ENCODE results near the gene CDH16.
"Not testable (repeated sequence)": the region's sequence is repeated elsewhere in the genome, so short reads cannot be mapped to it uniquely, and the experiment has no call there.

Gene CDH16

DNA sequence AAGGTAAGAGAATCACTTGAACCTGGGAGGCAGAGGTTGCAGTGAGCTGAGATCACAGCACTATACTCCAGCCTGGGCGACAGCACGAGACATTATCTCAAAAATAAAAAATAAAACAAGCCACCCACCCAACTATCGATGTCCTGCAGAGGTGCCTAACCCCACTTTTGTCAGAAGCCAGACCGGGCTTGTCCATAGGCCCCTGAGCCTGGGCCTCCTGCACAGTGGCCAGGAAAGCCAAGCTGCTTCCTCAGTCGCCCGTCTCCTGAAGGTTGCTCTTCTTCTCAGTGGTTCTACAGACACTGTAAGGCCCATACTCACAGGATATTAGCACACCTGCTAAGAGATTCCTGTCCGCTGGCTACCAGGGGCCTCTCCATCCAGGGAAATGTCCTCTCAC is 27.9 kb upstream of the CDH16 start:
- DNase-seq: no peak

DNA sequence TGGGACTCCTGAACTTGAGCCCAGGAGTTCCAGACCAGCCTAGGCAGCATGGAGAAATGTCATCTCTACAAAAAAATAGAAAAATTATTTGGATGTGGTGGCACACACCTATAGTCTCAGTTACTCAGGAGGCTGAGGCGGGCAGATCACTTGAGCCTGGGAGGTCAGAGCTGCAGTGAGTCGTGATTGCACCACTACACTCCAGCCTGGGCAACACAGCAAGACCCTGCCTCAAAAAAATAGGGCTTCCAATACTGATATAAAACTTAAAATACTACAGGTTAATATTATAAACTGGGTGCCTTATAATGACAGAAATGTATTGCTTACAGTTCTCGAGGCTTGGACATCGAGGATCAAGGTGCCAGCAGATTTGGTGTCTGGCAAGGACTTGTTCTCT is 27.3 kb upstream of the CDH16 start:
- DNase-seq: no peak

DNA sequence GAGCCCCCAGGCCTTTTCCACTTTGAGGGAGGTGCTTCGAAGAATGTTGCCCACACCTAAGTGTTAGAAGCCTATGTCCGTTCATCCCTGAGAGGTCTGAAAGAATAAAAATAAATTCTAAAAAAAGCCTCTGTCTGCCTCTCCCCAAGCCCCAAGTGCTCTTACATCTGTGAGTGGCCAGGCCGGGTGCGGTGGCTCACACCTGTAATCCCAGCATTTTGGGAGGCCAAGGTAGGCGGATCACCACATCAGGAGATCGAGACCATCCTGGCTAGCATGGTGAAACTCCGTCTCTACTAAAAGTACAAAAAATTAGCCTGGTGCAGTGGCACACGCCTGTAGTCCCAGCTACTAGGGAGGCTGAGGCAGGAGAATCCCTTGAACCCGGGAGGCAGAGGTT is 26.3 kb upstream of the CDH16 start:
- not testable (repeated sequence) for DNase-seq

DNA sequence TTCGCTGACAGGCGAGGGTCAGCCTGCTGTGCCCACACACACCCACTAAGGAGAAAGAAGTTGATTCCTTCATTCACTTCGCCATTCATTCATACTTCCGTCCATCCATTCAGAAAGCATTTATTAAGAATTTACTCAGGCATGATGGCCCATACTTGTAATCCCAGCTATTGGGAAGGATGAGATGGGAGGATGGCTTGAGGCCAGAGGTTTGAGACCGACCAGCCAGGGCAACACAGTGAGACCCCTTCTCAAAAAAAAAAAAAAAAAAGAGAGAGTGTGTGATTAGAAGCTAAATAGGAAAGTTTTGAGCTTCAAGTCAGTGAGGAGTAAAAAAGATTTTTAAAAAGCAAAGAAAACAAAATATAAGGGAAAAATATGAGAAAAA is 25.4 kb upstream of the CDH16 start:
- DNase-seq: no peak

DNA sequence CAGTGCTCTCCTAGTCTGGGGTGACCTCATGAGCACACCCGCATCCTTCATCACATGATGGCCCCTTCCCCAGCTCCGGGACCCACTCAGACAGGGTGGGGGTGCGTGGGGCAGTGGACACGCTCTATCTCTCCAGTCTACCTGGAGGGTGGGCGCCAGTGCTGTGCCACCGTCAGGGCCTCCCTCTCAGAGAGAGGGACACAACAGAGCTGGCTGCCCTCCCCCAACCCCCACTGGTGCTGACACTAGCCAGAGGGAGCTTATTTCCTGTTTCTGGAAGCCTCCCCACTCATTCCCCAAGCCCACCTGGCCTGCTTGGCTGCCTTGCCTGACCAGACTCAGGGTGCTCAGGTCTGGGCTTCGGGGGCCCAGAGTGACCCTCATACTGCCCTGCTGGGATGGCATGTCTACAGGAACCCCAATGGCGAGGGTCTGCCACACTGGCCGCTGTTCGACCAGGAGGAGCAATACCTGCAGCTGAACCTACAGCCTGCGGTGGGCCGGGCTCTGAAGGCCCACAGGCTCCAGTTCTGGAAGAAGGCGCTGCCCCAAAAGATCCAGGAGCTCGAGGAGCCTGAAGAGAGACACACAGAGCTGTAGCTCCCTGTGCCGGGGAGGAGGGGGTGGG is 24.9 kb upstream of the CDH16 start:
- DNase-seq: no peak

DNA sequence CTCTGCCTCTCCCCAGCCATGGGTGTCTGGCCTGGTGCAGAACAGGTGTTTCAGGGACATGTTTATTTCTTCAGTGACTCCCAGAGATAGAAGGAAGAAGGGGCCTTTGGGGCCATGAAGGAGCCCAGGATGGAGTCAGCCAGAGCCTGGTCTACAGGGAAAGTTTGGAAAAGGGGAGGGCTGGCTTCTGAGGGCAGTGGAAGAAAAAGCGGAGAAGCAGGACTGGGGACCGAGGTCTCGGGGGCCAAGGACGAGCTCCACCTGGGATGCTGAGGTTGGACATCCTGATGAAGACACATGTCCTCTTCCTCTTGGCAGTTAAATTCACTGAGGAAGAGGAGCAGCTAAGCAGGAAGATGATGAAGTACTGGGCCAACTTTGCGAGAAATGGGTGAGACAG is 24.3 kb upstream of the CDH16 start:
- DNase-seq: no peak

DNA sequence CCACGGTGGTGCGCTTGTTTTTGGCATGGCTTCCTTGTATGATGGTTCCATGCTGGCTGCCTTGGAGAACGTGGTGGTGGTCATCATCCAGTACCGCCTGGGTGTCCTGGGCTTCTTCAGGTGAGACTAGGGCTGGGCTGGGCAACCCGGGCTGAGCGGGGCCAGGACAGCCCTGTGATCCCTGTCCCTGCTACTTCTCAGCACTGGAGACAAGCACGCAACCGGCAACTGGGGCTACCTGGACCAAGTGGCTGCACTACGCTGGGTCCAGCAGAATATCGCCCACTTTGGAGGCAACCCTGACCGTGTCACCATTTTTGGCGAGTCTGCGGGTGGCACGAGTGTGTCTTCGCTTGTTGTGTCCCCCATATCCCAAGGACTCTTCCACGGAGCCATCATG is 21.6 kb upstream of the CDH16 start:
- no peak for DNase-seq

DNA sequence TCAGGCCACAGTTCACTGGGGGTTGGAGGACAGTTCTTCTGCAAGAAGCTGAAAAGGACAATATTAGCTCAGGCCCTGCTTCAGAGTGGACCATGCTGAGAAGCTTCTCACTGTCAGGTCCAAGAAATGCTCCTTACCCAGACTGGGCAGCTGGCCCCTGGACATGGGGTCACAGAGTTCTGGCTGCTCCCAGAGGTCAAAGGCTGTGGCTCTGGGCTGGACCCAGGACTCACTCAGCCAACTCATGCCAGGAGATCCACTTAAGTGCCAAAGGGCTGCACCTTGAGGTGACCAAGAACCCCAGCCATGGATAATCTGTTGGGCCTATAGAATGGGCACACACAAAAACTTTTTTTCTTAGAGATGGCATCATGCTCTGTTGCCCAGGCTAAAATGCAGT is 20.7 kb upstream of the CDH16 start:
- no peak for DNase-seq

DNA sequence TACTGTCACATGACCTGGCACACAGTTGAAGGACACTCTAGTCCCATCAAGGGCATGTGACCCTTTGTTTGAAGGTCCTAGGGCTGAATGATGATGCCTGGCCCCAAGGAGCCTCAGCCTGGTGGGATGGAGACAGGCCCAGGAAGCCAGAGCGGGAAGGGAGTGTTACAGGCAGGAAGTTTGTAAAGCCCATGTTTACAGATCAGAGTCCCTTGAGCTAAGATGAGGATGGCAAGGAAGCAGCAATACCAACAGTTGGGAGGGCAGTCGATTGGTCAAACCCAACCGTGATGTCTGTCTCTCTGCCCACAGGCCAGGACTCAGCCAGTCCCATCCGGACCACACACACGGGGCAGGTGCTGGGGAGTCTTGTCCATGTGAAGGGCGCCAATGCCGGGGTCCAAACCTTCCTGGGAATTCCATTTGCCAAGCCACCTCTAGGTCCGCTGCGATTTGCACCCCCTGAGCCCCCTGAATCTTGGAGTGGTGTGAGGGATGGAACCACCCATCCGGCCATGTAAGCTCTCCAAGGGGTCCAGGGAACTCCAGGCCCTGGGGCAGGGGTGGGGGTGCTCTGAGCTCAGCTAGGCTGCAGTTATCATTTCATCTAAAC is 19.1 kb upstream of the CDH16 start:
- DNase-seq: no peak

DNA sequence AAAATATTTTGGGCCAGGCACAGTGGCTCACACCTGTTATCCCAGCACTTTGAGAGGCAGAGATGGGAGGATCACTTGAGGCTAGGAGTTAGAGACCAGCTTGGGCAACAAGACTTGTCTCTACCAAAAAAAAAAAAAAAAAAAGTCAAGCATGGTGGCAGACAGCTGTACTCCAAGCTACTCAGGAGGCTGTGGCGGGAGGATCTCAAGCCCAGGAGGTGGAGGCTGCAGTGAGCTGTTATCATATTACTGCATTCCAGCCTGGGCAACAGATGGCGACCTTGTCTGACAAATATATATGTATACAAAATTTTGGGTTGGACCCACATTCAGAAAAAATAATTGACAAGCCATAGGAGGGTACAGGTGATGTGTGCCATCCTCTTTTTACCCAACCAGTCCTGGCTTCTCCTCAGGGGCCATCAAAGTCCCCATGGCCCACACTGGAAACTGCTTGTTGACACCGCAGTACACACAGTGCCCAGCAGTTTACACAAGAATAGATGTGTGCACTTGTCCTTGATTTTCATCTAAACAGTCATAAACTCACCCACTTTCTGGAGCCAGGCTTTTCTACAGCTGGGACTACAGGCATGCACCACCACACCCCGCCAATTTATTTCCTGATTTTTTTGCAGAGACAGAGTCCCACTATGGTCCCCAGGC is 18.3 kb upstream of the CDH16 start:
- no peak for DNase-seq

DNA sequence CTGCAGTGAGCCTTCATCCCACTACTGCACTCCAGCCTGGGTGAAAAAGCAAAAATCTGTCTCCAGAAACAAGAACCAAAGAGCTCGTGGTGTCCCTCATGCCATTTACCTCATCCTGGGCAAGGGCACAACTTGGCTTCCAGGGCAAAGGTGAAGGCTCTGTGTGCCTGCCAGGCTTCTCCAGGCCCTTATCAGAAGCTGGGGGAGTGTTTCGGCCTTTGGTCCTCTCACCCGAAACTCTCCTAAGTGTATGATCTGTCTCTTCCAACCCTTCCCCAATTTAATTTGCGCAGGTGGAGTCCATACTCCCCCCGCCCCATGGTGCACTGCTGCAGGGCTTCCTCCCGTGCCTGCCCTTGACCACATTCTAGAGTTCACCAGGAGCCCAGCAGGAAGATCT is 17.8 kb upstream of the CDH16 start:
- no peak for DNase-seq

DNA sequence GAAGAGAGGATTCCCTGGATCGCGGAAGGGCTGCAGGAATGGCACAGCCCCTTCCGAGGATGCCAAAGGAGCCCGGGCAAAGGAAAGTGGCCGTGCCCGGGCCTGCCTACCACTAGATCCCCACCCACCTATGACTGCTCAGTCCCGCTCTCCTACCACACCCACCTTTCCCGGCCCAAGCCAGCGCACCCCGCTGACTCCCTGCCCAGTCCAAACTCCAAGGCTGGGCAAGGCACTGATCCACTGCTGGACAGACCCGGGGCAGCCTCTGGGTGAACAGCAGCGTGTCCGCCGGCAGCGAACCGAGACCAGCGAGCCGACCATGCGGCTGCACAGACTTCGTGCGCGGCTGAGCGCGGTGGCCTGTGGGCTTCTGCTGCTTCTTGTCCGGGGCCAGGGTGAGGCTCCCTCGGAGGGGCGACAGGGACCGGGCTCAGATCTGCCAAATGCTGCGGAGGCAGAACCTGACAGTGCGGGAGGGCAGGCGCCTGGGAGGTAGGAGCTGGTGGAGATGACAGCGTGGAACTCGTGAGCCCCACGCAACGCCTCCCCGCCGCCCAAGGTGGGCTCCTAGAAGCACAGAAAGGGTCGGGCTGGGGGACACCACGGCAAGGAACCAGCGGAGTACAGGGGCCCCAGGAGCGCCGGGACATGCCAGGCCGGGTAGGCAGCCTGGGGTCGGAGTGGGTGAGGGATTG is 16.8 kb upstream of the CDH16 start, which contains the start of gene CES2:
Gene CES2 (plus strand): TSS at position 203 of the 698 bp plus-strand sequence. CDS start 120 bp downstream, at position 323.
- DNase-seq: no peak

DNA sequence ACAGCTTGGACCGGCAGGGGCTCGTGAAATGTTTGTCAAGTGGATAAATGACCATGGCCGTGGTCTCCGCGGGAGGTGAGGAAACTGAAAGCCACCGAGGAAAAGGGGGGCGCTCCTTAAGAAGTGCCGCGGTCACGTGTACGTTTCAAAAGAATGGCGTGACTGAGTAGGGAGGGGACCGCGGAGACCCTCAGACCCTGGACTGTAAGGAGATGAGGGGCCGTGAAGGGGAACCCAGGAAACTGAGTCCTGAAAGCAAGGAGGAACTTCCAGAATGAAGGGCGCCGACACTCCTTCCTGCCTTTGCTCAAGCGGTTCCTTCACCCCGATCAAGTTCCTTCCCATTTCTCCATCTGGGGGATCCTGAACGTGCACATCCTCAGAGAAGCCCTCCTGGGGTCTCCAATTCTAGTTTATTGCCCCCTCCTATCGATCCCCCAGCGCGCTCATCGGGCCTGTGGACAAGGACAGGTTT is 16.2 kb upstream of the CDH16 start:
- DNase-seq: not testable (repeated sequence)

DNA sequence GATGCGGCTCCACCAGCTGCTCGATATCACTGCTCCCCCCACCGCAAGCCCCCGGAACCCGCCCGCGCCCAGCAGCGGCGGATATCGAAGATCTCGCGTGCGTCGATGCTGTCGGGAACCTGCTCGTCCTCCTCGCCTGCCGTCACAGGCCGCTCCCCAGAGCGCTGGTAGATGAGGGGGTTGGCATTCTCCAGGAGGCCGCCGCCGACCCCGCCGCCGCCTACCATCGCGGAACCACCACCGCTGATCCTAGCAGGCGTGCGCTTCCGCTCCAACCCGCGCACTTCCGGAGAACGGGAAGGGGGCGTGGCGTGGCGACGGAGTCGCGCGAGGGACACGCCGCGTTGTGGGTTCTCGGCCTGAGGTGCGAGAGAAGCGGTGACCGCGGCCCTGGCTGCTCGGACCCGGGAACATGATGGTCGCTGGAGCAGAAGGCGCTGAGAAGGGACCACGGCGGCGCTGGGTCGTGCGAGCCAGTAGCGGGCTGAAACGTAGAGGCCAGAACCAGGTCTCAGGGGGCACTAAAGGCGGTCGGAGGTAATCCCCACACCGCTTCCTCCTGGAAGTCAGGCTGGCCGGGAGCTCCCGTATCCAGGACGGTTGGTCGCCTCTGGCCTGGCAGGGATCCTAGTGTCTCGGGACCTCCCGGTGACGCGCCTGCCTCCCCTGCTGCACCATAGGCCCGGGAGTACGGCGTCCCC is 15.6 kb upstream of the CDH16 start, which contains the start of gene CIAO2B:
Gene CIAO2B (minus strand): TSS at position 265 of the 701 bp plus-strand sequence. CDS start 38 bp downstream, at position 227.
- DNase-seq: no peak

DNA sequence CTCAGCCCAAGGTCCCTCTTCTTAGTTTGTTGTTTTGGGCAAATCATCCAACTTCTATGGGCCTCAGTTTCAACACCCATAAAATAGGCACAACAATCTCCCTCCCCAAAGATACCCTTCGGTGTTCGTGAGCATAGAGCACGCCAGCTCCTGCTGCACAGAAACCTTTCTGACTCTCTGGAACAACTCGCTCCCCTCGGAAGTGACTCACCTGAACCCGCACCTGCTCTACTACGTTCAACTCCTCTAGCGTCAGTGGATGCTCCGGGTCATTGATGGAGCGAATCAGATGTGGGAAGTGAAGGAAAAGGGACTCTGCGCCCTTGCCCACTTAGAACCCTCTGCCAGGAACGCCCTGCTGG is 15.1 kb upstream of the CDH16 start:
- no peak for DNase-seq

DNA sequence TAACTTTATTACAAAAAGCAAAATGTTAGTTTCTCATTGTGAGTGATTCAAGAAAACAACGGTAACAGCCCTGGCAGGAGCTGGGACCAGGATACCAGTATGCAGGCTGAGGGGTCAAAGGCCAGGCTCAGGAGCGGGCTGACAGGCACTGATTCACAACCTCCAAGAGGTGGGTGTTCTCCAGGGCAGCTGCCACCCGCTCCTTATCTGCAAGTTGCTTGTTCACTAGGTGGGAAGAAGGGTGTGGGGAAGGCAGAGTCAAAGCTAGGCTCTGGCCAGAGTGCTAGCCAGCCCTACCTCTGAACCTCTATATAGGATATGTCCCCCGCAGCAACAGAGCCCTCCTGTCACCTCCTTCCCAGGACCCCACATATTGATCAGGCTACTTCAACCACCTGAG is 13.4 kb upstream of the CDH16 start:
- DNase-seq: no peak

DNA sequence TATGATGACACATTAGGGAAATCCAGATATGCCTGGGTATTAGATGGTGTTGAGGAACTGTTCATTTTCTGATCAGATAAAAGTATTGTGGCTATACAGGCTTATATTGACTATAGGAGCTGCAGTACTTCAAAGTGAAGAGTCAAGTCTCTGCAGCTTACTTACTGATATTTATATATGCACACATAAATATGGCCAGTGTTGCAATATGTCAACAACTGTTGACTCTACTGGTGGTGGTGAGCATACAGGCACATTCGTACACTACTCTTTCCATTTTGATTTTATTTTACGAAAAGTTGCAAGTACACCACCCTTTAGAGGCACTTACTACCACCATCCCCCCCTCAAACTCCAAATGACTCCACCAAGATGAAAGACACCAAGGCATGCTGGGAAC is 13.0 kb upstream of the CDH16 start:
- DNase-seq: no peak

DNA sequence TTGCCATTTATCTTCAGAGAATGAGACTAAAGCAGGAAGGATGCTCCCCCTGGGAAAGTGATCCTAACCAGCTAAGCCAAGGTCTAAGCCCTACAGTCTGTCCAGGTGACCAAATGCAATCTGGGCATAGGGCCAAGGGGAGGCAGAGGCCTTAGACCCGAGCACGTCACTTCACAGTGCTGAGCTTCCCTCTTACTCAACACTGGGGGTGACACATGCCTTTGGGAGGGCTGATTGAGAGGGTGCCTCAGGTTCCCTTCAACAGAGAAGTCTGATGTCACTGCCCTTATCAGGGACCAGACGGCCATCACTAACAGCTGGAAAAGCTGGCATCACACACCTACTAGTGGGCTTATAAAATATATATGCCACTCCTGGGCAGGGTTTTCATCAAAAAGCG is 11.5 kb upstream of the CDH16 start:
- no peak for DNase-seq

DNA sequence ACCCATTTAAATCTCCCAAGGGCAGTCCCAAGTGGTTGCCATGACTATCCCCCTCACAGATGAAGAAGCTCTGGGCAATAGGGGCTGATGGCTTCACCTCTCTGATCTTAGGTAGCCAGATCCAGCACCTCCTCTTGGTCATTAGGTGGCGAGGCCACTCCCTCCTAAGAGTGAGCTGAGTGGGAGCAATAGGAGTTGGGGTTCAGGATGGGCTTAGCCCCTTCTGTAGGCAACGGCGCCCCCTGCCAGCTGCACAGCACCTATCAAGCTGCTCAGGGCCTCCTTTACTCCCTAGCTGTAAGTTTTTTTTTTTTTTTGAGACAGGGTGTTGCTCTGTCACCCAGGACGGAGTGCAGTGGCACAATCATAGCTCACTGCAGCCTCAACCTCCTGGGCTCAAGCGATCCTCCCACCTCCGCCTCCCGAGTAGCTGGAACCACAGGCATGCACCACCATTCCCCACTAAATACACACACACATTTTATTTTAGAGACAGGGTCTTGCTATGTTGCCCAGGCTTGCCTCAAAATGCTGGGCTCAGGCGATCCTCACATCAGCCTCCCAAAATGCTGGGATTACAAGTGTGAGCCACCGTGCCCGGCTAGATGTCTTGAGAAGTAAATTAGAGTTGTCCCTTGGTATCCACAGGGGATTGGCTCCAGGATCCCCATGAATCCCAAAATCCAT is 10.2 kb upstream of the CDH16 start:
- DNase-seq: no peak

DNA sequence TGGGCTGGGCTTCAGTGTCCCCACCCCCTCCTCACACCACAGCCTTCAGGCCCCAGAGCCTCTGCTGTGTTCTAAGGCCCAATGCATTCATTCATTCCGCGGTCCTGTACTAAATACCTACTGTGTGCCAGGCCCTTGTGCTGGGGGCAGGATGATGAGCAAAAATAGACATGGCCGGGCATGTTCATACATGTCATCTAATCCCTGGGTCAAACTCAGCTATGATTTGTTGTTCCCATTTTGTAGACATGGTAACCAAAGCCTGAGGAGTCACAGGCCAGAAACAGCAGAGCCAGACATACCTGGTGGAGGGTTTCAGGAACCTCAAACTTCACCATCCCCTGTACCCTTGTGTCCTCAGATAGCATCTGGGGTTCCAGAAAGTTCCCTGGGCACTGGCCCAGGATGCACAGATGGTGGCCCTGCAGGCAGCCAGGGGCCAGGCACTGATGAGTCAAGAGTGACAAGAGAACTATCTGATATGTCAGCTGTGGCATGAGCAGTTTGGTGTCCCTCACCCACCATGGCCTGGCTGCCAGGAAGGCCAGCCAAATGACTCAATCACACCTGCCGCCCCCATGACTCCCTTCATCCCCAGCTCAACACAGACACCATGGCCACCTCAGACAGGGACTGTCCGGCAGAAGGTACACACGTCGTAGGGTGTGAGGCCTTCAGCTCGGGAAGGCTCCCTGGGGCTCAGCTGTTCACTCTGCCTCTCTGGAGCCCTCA is 9.4 kb upstream of the CDH16 start:
- DNase-seq: no peak

DNA sequence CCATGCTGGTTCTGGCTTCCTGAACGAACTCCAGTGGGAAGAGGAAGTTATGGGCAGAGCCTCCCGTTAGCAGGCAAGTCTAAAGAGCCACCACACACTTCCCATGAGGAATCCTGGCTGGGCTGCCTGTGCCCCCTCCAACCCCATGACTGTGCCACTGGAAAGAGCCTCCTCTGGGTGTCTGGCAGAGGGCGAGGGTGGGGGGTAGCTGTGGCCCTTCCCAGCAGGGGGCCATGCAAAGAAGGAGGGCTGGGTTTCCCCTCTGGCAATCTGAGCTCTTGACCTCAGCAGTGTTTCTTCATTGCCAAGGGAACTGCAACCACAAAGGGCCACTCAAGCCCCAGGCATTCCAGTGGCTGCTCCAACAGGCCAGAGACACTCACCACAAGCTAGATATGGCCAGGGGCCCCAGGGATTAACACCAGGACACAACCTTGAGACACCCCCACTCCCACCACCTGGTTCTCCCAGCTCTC is 8.3 kb upstream of the CDH16 start:
- DNase-seq: no peak

Data from NCI-H2029 treated with DMSO at 0.1 percent for 48 hours (cell line).